Measurements from ENCODE around the gene PER2.

DNA sequence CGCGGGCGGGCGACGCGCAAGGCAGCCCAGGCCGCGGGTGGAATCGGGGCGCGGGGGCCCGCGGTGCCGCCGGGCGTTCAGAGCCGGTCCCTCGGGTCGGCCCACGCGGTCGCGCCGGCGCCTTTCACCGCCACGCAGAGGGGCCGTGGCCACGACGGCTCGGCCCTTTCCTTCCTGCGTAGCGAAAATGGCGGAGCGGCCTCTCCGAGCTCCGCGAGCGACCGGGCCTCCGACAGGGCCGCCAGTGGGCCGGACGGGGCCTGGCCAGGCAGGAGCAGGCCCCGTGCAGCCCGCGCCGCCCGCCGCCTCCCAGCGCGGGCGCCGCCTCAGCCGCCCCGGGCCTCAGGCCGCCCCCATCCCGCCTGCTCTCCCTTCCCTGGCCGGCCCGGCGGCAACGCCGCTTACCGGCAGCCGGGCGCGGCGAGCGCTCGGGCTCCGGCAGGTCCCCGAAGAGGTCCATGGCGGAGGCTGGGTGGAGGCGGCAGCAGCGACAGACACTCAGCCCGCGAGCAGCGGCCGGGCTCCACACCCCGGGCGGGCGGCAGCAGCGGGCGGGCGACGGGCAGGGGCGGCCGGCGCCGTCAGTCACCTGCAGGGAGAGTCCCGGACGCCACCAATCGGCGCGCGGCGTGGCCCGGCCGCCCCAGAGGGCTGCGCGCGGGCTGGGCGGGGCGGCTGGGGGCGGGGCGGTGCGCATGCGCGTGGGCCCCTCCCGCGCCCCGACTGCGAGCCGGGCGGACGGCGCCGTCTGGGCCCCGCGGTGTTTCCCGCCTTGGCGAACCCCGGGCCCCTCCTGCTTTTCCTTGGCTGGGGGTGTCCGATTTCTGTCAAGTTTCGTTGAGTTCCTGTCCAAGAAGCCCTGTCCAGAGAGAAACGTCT lies 85.1 kb downstream of the PER2 start, which contains the start of gene ILKAP:
- TF ChIP-seq, protein P1, sequence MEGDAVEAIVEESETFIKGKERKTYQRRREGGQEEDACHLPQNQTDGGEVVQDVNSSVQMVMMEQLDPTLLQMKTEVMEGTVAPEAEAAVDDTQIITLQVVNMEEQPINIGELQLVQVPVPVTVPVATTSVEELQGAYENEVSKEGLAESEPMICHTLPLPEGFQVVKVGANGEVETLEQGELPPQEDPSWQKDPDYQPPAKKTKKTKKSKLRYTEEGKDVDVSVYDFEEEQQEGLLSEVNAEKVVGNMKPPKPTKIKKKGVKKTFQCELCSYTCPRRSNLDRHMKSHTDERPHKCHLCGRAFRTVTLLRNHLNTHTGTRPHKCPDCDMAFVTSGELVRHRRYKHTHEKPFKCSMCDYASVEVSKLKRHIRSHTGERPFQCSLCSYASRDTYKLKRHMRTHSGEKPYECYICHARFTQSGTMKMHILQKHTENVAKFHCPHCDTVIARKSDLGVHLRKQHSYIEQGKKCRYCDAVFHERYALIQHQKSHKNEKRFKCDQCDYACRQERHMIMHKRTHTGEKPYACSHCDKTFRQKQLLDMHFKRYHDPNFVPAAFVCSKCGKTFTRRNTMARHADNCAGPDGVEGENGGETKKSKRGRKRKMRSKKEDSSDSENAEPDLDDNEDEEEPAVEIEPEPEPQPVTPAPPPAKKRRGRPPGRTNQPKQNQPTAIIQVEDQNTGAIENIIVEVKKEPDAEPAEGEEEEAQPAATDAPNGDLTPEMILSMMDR (IDR thresholded peaks at IDR 0.05) = peak in 1 of 5 experiments; percentile 56
- TF ChIP-seq POLR2A (IDR thresholded peaks at IDR 0.05) = peak; percentile 74 to 88
